Dedifferentiated amniotic fluid mesenchymal stem cell (primary cell): ENCODE results near the gene GAB2.

Source experiments
- DNase-seq: peaks from one replicate; pipeline ENCODE4 v3.0.0-alpha.2; 2016; ENCODE audit errors: extremely low spot score

GAB2 gene

GRCh38 chr11:78207532-78208256 lies 209.9 kb downstream of the GAB2 start:
- DNase-seq: no peak

- no peak for DNase-seq
Measured at GRCh38 chr11:78205691-78206090, 211.9 kb downstream of the GAB2 start.

- DNase-seq: no peak
Measured at GRCh38 chr11:78205256-78205655, 212.4 kb downstream of the GAB2 start.

GRCh38 chr11:78203184-78203583 lies 214.4 kb downstream of the GAB2 start:
- no peak for DNase-seq

- DNase-seq: no peak
Measured at GRCh38 chr11:78202733-78203167, 214.9 kb downstream of the GAB2 start.

GRCh38 chr11:78201096-78201818 lies 216.4 kb downstream of the GAB2 start:
- no peak for DNase-seq

GRCh38 chr11:78200553-78200952 lies 217.1 kb downstream of the GAB2 start:
- no peak for DNase-seq

GRCh38 chr11:78200061-78200460 lies 217.6 kb downstream of the GAB2 start:
- DNase-seq: no peak

GRCh38 chr11:78199653-78200015 lies 218.0 kb downstream of the GAB2 start:
- no peak for DNase-seq

- DNase-seq: no peak
Measured at GRCh38 chr11:78199015-78199652, 218.5 kb downstream of the GAB2 start.

- DNase-seq: no peak
Measured at GRCh38 chr11:78197816-78198215, 219.8 kb downstream of the GAB2 start.

GRCh38 chr11:78196661-78197091 lies 220.9 kb downstream of the GAB2 start:
- no peak for DNase-seq

- no peak for DNase-seq
Measured at GRCh38 chr11:78195917-78196560, 221.6 kb downstream of the GAB2 start.

- no peak for DNase-seq
Measured at GRCh38 chr11:78194490-78194889, 223.1 kb downstream of the GAB2 start.

GRCh38 chr11:78193806-78194205 lies 223.8 kb downstream of the GAB2 start:
- no peak for DNase-seq

GRCh38 chr11:78192911-78193351 lies 224.7 kb downstream of the GAB2 start:
- DNase-seq: no peak

GRCh38 chr11:78192223-78192719 lies 225.3 kb downstream of the GAB2 start:
- no peak for DNase-seq

- no peak for DNase-seq
Measured at GRCh38 chr11:78190871-78191538, 226.6 kb downstream of the GAB2 start.

GRCh38 chr11:78190374-78190773 lies 227.2 kb downstream of the GAB2 start:
- no peak for DNase-seq

GRCh38 chr11:78189851-78190250 lies 227.8 kb downstream of the GAB2 start:
- DNase-seq: no peak

GRCh38 chr11:78189174-78189724 lies 228.4 kb downstream of the GAB2 start:
- DNase-seq: no peak
